HG02970 (cell line): Measurements from ENCODE around the gene FAM171A2.

Source experiments
- ATAC-seq: cut with Tn5 transposase; IDR thresholded peaks from one replicate; pipeline ENCODE4 v1.9.1; 2021; ENCODE audit warnings: mild to moderate bottlenecking, moderate library complexity, moderate number of reproducible peaks; ENCODE audit not compliant: unreplicated experiment, low FRiP score

The FAM171A2 gene

DNA sequence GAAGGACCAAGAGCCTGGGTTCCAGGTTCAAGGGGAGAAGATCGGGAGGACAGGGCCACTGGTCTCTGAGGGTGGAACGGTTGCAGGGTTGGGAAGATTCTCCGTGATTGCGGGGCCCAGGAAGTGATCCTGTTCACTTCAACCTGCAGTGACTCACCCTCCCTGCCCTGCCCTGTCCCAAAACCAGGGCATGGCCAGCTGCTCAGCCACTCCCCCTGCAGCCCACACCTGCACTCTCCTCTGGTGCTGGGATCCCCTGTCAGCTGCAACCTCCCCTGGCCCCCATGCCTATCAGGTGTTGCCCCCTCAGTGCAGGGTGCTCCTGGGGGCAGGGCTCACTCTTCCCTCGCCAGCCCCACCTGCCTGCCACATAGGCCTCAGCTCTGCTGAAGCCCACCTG lies 54.2 kb downstream of the FAM171A2 start:
- no peak for ATAC-seq

DNA sequence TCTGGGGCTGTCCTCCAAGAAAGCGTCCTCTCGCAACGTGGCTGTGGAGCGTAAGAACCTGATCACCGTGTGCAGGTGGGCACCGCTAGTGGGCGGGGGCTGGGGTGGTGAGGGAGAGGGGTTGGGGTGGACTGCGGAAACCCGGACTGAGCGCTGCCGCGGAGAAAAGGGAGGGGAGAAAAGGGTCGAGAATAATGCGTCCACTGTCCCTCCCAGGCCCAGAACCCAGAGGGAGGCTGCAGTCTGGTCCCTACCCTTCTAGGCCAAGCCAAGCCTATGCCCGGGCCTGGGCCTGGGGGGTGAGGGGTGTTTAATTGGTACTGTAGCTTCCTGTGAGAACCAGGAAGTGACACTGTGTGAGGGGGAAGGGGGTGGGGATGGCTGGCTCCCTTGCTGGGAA lies 54.8 kb downstream of the FAM171A2 start:
- ATAC-seq: no peak

DNA sequence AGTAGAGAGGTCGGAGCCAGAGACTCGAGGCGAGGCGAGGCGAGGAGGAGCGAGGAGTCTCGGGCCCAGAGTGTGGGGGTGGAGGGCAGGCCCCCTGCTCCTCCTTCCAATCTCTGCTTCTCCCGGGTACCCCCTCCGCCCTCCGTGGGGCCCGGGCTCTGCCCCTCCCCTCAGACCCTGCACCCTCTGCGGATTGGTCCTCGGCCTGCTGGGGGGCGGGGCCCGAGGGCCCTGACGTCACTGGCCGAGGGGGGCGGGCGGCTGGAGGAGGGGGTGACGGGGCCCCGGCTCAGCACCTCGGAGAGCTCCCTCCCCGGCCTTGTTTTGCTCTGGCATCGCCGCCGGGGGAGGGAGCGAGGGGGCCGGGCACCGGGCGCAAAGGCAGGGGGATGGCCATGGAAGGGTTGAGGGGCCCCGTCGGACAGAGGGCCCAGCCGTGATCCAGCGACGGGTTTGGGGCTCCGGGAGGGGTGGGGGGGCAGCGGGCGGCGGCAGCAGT lies 55.3 kb downstream of the FAM171A2 start, which contains the start of gene RUNDC3A:
Gene RUNDC3A, plus strand, starts transcription at position 282 of the 499 bp plus-strand sequence. CDS start 232 bp downstream, outside the sequence.
- no peak for ATAC-seq

DNA sequence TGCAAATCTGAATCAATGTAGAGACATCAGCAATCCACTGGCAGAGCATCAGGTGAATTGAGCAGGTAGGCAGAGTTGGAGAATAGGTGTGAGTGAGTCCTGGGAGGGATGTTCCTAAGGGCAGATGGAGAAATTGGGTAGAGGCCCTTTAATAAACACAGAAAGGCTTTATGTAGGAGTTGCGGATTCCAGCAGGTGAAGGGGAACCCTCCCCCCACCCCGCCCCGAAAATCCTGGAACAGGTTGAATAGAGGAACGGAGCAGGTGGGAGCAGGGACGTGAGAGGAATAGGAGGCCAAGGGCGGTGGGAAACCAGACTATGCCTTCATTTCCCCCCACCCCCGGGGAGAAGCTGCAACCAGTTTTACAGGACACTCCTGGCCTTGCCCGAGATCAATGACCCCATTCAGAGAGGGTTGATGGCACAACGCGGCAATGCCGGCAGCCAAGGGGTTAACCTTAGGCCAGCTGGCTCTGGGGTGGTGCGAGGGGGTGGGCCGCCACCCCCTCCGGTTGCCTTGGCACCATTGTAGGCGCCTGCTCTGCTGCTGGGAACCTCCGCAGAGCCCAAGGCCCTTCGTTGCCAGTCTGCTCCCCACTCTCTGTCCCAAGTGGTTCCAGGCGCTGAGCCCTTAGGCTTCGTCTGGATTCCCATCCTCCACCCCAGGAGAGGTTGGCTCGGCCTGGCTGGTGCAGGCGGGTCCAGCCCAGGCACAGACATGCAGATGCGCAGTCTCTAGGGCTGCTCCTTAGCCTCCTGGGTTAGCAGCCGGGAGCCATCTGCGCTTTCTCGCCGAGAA lies 56.1 kb downstream of the FAM171A2 start:
- no peak for ATAC-seq

DNA sequence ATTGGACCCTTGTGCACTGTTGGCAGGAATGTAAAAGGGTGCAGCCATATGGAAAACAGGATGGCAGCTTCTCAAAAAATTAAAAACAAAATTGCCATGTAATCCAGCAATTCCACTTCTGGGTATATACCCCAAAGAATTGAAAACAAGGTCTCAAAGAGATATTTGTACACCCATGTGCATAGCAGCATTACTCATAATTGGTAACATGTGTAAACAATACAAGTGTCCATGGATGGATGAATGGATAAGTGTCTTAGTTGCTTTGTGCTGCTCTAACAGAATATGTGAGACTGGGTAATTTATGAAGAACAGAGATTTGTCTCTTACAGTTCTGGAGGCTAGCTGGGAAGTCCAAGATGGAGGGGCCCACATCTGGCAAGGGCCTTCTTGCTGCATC lies 59.0 kb downstream of the FAM171A2 start:
- ATAC-seq: no peak
